CD14-positive monocyte (primary cell): Measurements from ENCODE around the gene HIVEP3. TPM values are rescaled to one million over a fixed set of nuclear protein-coding genes. Genes with fewer than 3 reads are reported as not detected.
A peak's percentile ranks its signal among the peaks of the same experiment; 100 is the strongest.

ENCODE experiments used
- DNase-seq, 3 donors: peaks; one replicate each; pipeline ENCODE4 v3.0.0-alpha.2; 2011 to 2022
- H2AFZ ChIP-seq: 2 replicates; pipeline ENCODE4 v1.6.0; 2012; ENCODE audit warnings: mild to moderate bottlenecking, low read depth, low read length, inconsistent platforms; ENCODE audit not compliant: insufficient read depth, poor library complexity, severe bottlenecking
- H3K27ac ChIP-seq, 2 donors: 1 replicate in 1 of 2; 2 replicates in 1 of 2; pipeline ENCODE4 v1.5.1; 2012 to 2013; ENCODE audit warnings: low read length in 2 of 2, control low read depth in 1 of 2, inconsistent platforms in 1 of 2, low read depth in 1 of 2, mild to moderate bottlenecking in 1 of 2
- H3K27me3 ChIP-seq, 2 donors: one replicate each; pipeline versions ENCODE4 v1.6.0 to v1.6.1; 2011 to 2013; ENCODE audit warnings: low read length in 2 of 2; ENCODE audit not compliant: control insufficient read depth in 2 of 2, insufficient read depth in 2 of 2
- H3K36me3 ChIP-seq, 2 donors: replicated peaks in 1 of 2; 1 replicate in 1 of 2; 2 replicates in 1 of 2; pipeline versions ENCODE4 v1.5.1 to v1.6.1; 2012 to 2013; ENCODE audit warnings: low read length in 2 of 2, control low read depth in 1 of 2, inconsistent platforms in 1 of 2, mild to moderate bottlenecking in 1 of 2; ENCODE audit not compliant: insufficient read depth in 2 of 2, control insufficient read depth in 1 of 2
- H3K4me1 ChIP-seq, 2 donors: 1 replicate in 1 of 2; 2 replicates in 1 of 2; pipeline versions ENCODE4 v1.5.1 to v1.6.1; 2012 to 2013; ENCODE audit warnings: low read length in 2 of 2, control low read depth in 1 of 2, inconsistent platforms in 1 of 2, mild to moderate bottlenecking in 1 of 2, moderate library complexity in 1 of 2; ENCODE audit not compliant: insufficient read depth in 2 of 2, control insufficient read depth in 1 of 2
- H3K4me2 ChIP-seq: replicated peaks from 2 replicates; pipeline ENCODE3; 2012; ENCODE audit warnings: low read length, moderate library complexity, mild to moderate bottlenecking; ENCODE audit not compliant: poor library complexity, severe bottlenecking; ENCODE audit errors: extremely low read depth
- H3K4me3 ChIP-seq, 3 experiments: fragments of 200-600 bp in 1 of 3; sonication (generic) in 1 of 3; replicated peaks in 1 of 3; 1 replicate in 2 of 3; 2 replicates in 1 of 3; pipeline ENCODE4 v1.5.1; 2011 to 2013; ENCODE audit warnings: low read length in 3 of 3, mild to moderate bottlenecking in 3 of 3, control low read depth in 2 of 3, low read depth in 2 of 3, inconsistent platforms in 1 of 3, moderate library complexity in 1 of 3
- H3K79me2 ChIP-seq: 2 replicates; pipeline ENCODE4 v1.6.0; 2012; ENCODE audit warnings: mild to moderate bottlenecking, control low read depth, inconsistent platforms, low read length, moderate library complexity; ENCODE audit not compliant: insufficient read depth
- H3K9ac ChIP-seq: 2 replicates; pipeline ENCODE4 v1.6.0; 2017; ENCODE audit warnings: low read length, mild to moderate bottlenecking; ENCODE audit not compliant: insufficient read depth, poor library complexity, severe bottlenecking
- H3K9me3 ChIP-seq, 2 donors: replicated peaks in 1 of 2; 1 replicate in 1 of 2; 2 replicates in 1 of 2; pipeline versions ENCODE4 v1.5.1 to v1.6.1; 2012 to 2013; ENCODE audit warnings: low read length in 2 of 2, control low read depth in 1 of 2; ENCODE audit not compliant: control insufficient read depth in 1 of 2, insufficient read depth in 1 of 2
- H4K20me1 ChIP-seq: 2 replicates; pipeline ENCODE4 v1.6.0; 2012; ENCODE audit warnings: mild to moderate bottlenecking, low read length, control low read depth, moderate library complexity; ENCODE audit not compliant: insufficient read depth
- H3K27ac Mint-ChIP-seq, 7 donors: one replicate each; pipeline ENCODE4 v1.8.0; 2020; ENCODE audit warnings: mild to moderate bottlenecking in 7 of 7, mixed read lengths in 7 of 7, moderate library complexity in 6 of 7, inconsistent platforms in 2 of 7
- H3K27me3 Mint-ChIP-seq, 3 donors: one replicate each; pipeline ENCODE4 v1.8.0; 2021 to 2022; ENCODE audit warnings: low read depth in 3 of 3, mild to moderate bottlenecking in 3 of 3, mixed read lengths in 3 of 3, moderate library complexity in 3 of 3, inconsistent platforms in 1 of 3
- H3K36me3 Mint-ChIP-seq, 2 donors: one replicate each; pipeline ENCODE4 v1.8.0; 2020; ENCODE audit warnings: mixed read lengths in 2 of 2, inconsistent platforms in 1 of 2, mild to moderate bottlenecking in 1 of 2
- H3K4me1 Mint-ChIP-seq: one replicate; pipeline ENCODE4 v1.8.0; 2020; ENCODE audit warnings: mild to moderate bottlenecking, mixed read lengths
- H3K4me3 Mint-ChIP-seq, 2 donors: one replicate each; pipeline ENCODE4 v1.8.0; 2020; ENCODE audit warnings: mild to moderate bottlenecking in 2 of 2, mixed read lengths in 2 of 2, moderate library complexity in 1 of 2
- H3K9me3 Mint-ChIP-seq, 7 donors: one replicate each; pipeline ENCODE4 v1.8.0; 2020 to 2022; ENCODE audit warnings: mixed read lengths in 7 of 7, mild to moderate bottlenecking in 6 of 7, moderate library complexity in 6 of 7, inconsistent platforms in 2 of 7
- CTCF ChIP-seq: fragments of 200-600 bp; IDR thresholded peaks from one replicate; pipeline ENCODE4 v1.8.0; 2022; ENCODE audit warnings: antibody characterized with exemption, mild to moderate bottlenecking
- WGBS: methylation state at CpG from one replicate; pipeline ENCODE4 v1.1.5; 2013; ENCODE audit warnings: missing lambda C conversion rate; ENCODE audit not compliant: insufficient coverage; 5-methylcytosine and 5-hydroxymethylcytosine counted together
- intact Hi-C, 2 donors: fragments of 100-400 bp; cut with micrococcal nuclease; formaldehyde crosslinking; loops; one replicate each; pipeline versions ENCODE4 v1.15.0 to v1.15.1; 2023
- polyA plus RNA-seq, 3 donors: library from polyadenylated mRNA; depleted of rRNA in 1 of 3; unstranded in 2 of 3; stranded (reverse) in 1 of 3; fragments of 300-500 nt in 2 of 3; fragments of >200 nt in 1 of 3; fragmentation: Illumina TruSeq in 2 of 3; gene quantifications; 1 replicate in 2 of 3; 2 replicates in 1 of 3; pipeline ENCODE4 v1.2.3, GENCODE V29; 2012 to 2021

The HIVEP3 gene
- polyA plus RNA-seq, 3 donors = 1.2 to 3.7 (median 1.8) TPM

GRCh38 chr1:41647221-41648135, 271.2 kb downstream of the HIVEP3 start:
- Histone ChIP-seq H4K20me1 (peaks cover 88% of the 10 kb centered on the region), H3K9ac (no peak overlapping the region), H3K27me3 (no peaks in the 10 kb centered on the region), H3K4me3 (no peak overlapping the region), H3K9me3 (no peaks in the 10 kb centered on the region), H3K36me3 (peaks cover 0 to 7% of the 10 kb centered on the region in 2 donors), H3K4me2 (no peak overlapping the region), H3K4me1 (peaks cover 17 to 20% of the 10 kb centered on the region in 2 donors), H3K27ac (no peak overlapping the region), H3K79me2 (peaks cover 43% of the 10 kb centered on the region), H2AFZ (no peak overlapping the region)
- no peak for TF ChIP-seq CTCF
- 100% methylated on average over 2 of the region's 4 CpGs for WGBS
- no peak overlapping the region for H3K4me3 Mint-ChIP-seq
- peaks cover 12 to 28% of the 10 kb centered on the region in 2 donors for H3K36me3 Mint-ChIP-seq
- peaks cover 0 to 3% (median 0%) of the 10 kb centered on the region in 7 donors for H3K9me3 Mint-ChIP-seq
- intact Hi-C loops = no loop called here
- H3K4me1 Mint-ChIP-seq = peaks cover 32% of the 10 kb centered on the region
- peak overlapping the region in 1 of 7 donors; percentile 76 for H3K27ac Mint-ChIP-seq
- peaks cover 0 to 1% (median 0%) of the 10 kb centered on the region in 3 donors for H3K27me3 Mint-ChIP-seq
- DNase-seq = no peak

GRCh38 chr1:41646186-41646585, 272.5 kb downstream of the HIVEP3 start:
- Mint-ChIP-seq H3K36me3 (peaks cover 9 to 23% of the 10 kb centered on the region in 2 donors), H3K4me3 (no peak overlapping the region), H3K27ac (peak overlapping the region in 2 of 7 donors; percentile 79 to 90), H3K9me3 (peaks cover 0 to 3% (median 0%) of the 10 kb centered on the region in 7 donors), H3K27me3 (peaks cover 0 to 1% (median 0%) of the 10 kb centered on the region in 3 donors), H3K4me1 (peaks cover 36% of the 10 kb centered on the region)
- Histone ChIP-seq H3K79me2 (peaks cover 31% of the 10 kb centered on the region), H3K4me1 (peaks cover 17 to 20% of the 10 kb centered on the region in 2 donors), H2AFZ (no peak overlapping the region), H3K36me3 (peaks cover 0 to 11% of the 10 kb centered on the region in 2 donors), H3K27me3 (no peaks in the 10 kb centered on the region), H3K9me3 (no peaks in the 10 kb centered on the region), H4K20me1 (peaks cover 90% of the 10 kb centered on the region), H3K27ac (no peak overlapping the region), H3K4me2 (no peak overlapping the region), H3K9ac (no peak overlapping the region), H3K4me3 (no peak overlapping the region)
- DNase-seq = no peak
- TF ChIP-seq CTCF = no peak
- intact Hi-C loops = no loop called here
- 97% methylated on average over 4 of the region's 4 CpGs for WGBS
